Astrocyte (in vitro differentiated cells and primary cell): Measurements from ENCODE around the gene NUTF2. TPM values are rescaled to one million over a fixed set of nuclear protein-coding genes. Genes with fewer than 3 reads are reported as not detected.

Experiments used
- DNase-seq: peaks from one replicate; pipeline ENCODE4 v3.0.0-alpha.2; 2010; ENCODE audit warnings: low read depth
- FAIRE-seq: peaks from 2 replicates; lab custom pipeline; 2011; peaks lifted over from hg19 to GRCh38; lab: Jason Lieb, UNC
- H2AFZ ChIP-seq: 2 replicates; pipeline ENCODE4 v1.6.0; 2012; ENCODE audit warnings: low read depth, low read length, inconsistent platforms
- H3K27ac ChIP-seq: 2 replicates; pipeline ENCODE4 v1.5.1; 2011; ENCODE audit warnings: low read depth, low read length, inconsistent platforms
- H3K27me3 ChIP-seq: 2 replicates; pipeline ENCODE4 v1.6.0; 2011; ENCODE audit warnings: low read length, inconsistent platforms; ENCODE audit not compliant: insufficient read depth
- H3K36me3 ChIP-seq: 2 replicates; pipeline ENCODE4 v1.5.1; 2011; ENCODE audit warnings: low read length, inconsistent platforms; ENCODE audit not compliant: insufficient read depth
- H3K4me1 ChIP-seq: 2 replicates; pipeline ENCODE4 v1.5.1; 2011; ENCODE audit warnings: low read length, inconsistent platforms; ENCODE audit not compliant: insufficient read depth
- H3K4me2 ChIP-seq: 2 replicates; pipeline ENCODE4 v1.6.0; 2012; ENCODE audit warnings: low read length, inconsistent platforms
- H3K4me3 ChIP-seq: 2 replicates; pipeline ENCODE4 v1.5.1; 2011; ENCODE audit warnings: low read depth, mild to moderate bottlenecking, low read length, inconsistent platforms; ENCODE audit not compliant: insufficient read depth
- H3K79me2 ChIP-seq: 2 replicates; pipeline ENCODE4 v1.6.0; 2012; ENCODE audit warnings: mild to moderate bottlenecking, low read length, inconsistent platforms; ENCODE audit not compliant: insufficient read depth
- H3K9ac ChIP-seq: 2 replicates; pipeline ENCODE4 v1.6.0; 2012; ENCODE audit warnings: mild to moderate bottlenecking, low read length, inconsistent platforms
- H3K9me3 ChIP-seq: 2 replicates; pipeline ENCODE4 v1.5.1; 2012; ENCODE audit warnings: low read depth, mild to moderate bottlenecking, low read length, inconsistent platforms; ENCODE audit not compliant: insufficient read depth
- H4K20me1 ChIP-seq: 2 replicates; pipeline ENCODE4 v1.6.0; 2012; ENCODE audit warnings: low read length, inconsistent platforms; ENCODE audit not compliant: insufficient read depth
- H3K27ac Mint-ChIP-seq: one replicate; pipeline ENCODE4 v1.8.0; 2021; ENCODE audit warnings: mild to moderate bottlenecking, mixed read lengths; ENCODE audit not compliant: unreplicated experiment
- H3K27me3 Mint-ChIP-seq: one replicate; pipeline ENCODE4 v1.8.0; 2021; ENCODE audit warnings: low read depth, mixed read lengths; ENCODE audit not compliant: unreplicated experiment
- H3K36me3 Mint-ChIP-seq: one replicate; pipeline ENCODE4 v1.8.0; 2021; ENCODE audit warnings: low read depth, mixed read lengths; ENCODE audit not compliant: unreplicated experiment
- H3K4me1 Mint-ChIP-seq: one replicate; pipeline ENCODE4 v1.8.0; 2021; ENCODE audit warnings: low read depth, mixed read lengths; ENCODE audit not compliant: unreplicated experiment
- H3K4me3 Mint-ChIP-seq: one replicate; pipeline ENCODE4 v1.8.0; 2021; ENCODE audit warnings: mild to moderate bottlenecking, moderate library complexity, mixed read lengths; ENCODE audit not compliant: unreplicated experiment
- H3K9me3 Mint-ChIP-seq: one replicate; pipeline ENCODE4 v1.8.0; 2021; ENCODE audit warnings: mild to moderate bottlenecking, mixed read lengths; ENCODE audit not compliant: unreplicated experiment
- CTCF ChIP-seq: IDR thresholded peaks from 2 replicates; pipeline ENCODE4 v1.5.1; 2011; ENCODE audit warnings: low read depth, mild to moderate bottlenecking, inconsistent platforms, low read length, moderate library complexity; ENCODE audit not compliant: insufficient read depth
- EZH2 ChIP-seq: IDR thresholded peaks from 2 replicates; pipeline ENCODE4 v1.6.1; 2012; ENCODE audit warnings: mild to moderate bottlenecking, low read length, inconsistent platforms; ENCODE audit not compliant: insufficient read depth
- total RNA-seq: library from RNA; stranded (reverse); gene quantifications from 2 replicates; pipeline ENCODE4 v1.2.1, GENCODE V29; 2021

NUTF2 gene
- total RNA-seq, 1 donor from 2014 or later, result 224 TPM

- Mint-ChIP-seq H3K27ac (no peak overlapping the region), H3K9me3 (no peaks in the 10 kb centered on the region), H3K4me3 (no peak overlapping the region), H3K4me1 (peaks cover 17% of the 10 kb centered on the region), H3K36me3 (peaks cover 6% of the 10 kb centered on the region), H3K27me3 (no peaks in the 10 kb centered on the region)
- FAIRE-seq, result no peak
- H3K27me3 ChIP-seq, result no peaks in the 10 kb centered on the region
- H4K20me1 ChIP-seq, result peaks cover 68% of the 10 kb centered on the region
- no peak for DNase-seq
- H3K4me2 ChIP-seq, result no peak overlapping the region
- H3K4me1 ChIP-seq, result peaks cover 13% of the 10 kb centered on the region
- H3K79me2 ChIP-seq, result peaks cover 54% of the 10 kb centered on the region
- no peaks in the 10 kb centered on the region for H3K9me3 ChIP-seq
- H3K36me3 ChIP-seq, result peaks cover 30% of the 10 kb centered on the region
- H3K27ac ChIP-seq, result no peak overlapping the region
- TF ChIP-seq EZH2, result no peak
- TF ChIP-seq CTCF, result no peak
- H2AFZ ChIP-seq, result no peak overlapping the region
- H3K9ac ChIP-seq, result no peak overlapping the region
- H3K4me3 ChIP-seq, result no peak overlapping the region
Observed at GRCh38 chr16:67871256-67871655, 24.5 kb downstream of the NUTF2 start.

- H3K27me3 ChIP-seq, result no peaks in the 10 kb centered on the region
- Mint-ChIP-seq H3K36me3 (peaks cover 11% of the 10 kb centered on the region), H3K4me3 (peak overlapping the region; percentile 78), H3K27ac (peak overlapping the region; percentile 60), H3K27me3 (no peaks in the 10 kb centered on the region), H3K9me3 (no peaks in the 10 kb centered on the region), H3K4me1 (peaks cover 17% of the 10 kb centered on the region)
- TF ChIP-seq CTCF, result no peak
- TF ChIP-seq EZH2, result no peak
- peaks cover 71% of the 10 kb centered on the region for H4K20me1 ChIP-seq
- H3K79me2 ChIP-seq, result peaks cover 55% of the 10 kb centered on the region
- no peak for FAIRE-seq
- peak overlapping the region; percentile 73 for H2AFZ ChIP-seq
- H3K4me1 ChIP-seq, result peaks cover 13% of the 10 kb centered on the region
- DNase-seq, result no peak
- peak overlapping the region; percentile 97 for H3K9ac ChIP-seq
- peak overlapping the region; percentile 68 for H3K27ac ChIP-seq
- H3K36me3 ChIP-seq, result peaks cover 35% of the 10 kb centered on the region
- H3K9me3 ChIP-seq, result no peaks in the 10 kb centered on the region
- peak overlapping the region; percentile 97 for H3K4me2 ChIP-seq
- H3K4me3 ChIP-seq, result no peak overlapping the region
Observed at GRCh38 chr16:67872131-67872630, 25.4 kb downstream of the NUTF2 start.
